Nephron progenitor cell (in vitro differentiated cells): Measurements from ENCODE around the gene FGD2.
A peak's percentile ranks its signal among the peaks of the same experiment; 100 is the strongest.

ENCODE experiments used
- DNase-seq: peaks from one replicate; pipeline ENCODE4 v3.0.0; 2021
- H3K27ac Mint-ChIP-seq: 2 replicates; pipeline ENCODE4 v1.8.0; 2021; ENCODE audit warnings: mild to moderate bottlenecking, moderate library complexity, mixed read lengths
- H3K27me3 Mint-ChIP-seq: 2 replicates; pipeline ENCODE4 v1.8.0; 2021; ENCODE audit warnings: mild to moderate bottlenecking, low read depth, mixed read lengths; ENCODE audit not compliant: poor library complexity
- H3K36me3 Mint-ChIP-seq: 2 replicates; pipeline ENCODE4 v1.8.0; 2021; ENCODE audit warnings: low read depth, mixed read lengths
- H3K4me1 Mint-ChIP-seq: 2 replicates; pipeline ENCODE4 v1.8.0; 2021; ENCODE audit warnings: mixed read lengths
- H3K4me3 Mint-ChIP-seq: 2 replicates; pipeline ENCODE4 v1.8.0; 2021; ENCODE audit warnings: mild to moderate bottlenecking, moderate library complexity, mixed read lengths
- H3K9me3 Mint-ChIP-seq: 2 replicates; pipeline ENCODE4 v1.8.0; 2021; ENCODE audit warnings: mild to moderate bottlenecking, moderate library complexity, mixed read lengths
- CTCF ChIP-seq: fragments of 200-600 bp; sonication (generic); IDR thresholded peaks from 2 replicates; pipeline ENCODE4 v1.5.0; 2021; ENCODE audit warnings: antibody characterized with exemption

Gene FGD2

DNA sequence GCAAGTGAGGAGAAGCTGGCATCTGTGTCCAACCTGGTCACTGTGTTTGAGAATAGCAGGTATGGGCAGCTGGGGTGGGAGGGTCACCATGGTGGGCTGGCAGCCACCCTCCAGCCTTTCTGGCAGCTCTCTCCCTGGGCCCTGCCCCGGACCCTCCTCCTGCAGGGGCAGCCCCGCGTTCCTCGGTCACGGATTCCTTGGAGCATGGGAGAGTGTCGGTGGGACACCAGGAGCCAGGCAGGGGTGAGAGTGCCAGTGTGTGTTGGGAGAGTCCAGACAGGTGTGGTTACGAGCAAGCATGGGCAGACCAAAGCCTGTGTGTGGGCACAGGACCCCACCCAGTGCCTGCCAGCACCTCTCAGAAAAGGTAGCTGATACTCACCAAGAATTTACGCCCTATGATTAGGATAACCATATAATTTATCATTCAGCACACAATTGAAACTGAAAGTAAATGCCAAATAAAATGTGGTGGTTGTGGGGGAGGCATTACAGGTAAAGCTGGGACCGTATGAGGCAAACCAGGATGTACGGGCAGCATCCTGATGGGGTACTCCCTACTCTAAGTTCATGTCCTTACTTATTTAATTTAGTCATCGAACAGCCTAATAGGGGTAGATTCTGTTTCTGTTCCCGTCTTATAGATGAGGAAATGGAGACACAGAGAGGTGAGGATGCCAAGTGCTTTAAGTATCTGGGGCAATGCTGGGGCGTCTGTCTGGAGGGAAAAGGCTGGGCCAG is 542 bp downstream of the FGD2 start:
- no peak for TF ChIP-seq CTCF
- peaks cover 38% of the 10 kb centered on the region for H3K4me1 Mint-ChIP-seq
- H3K4me3 Mint-ChIP-seq, result no peak overlapping the region
- no peak for DNase-seq
- no peaks in the 10 kb centered on the region for H3K36me3 Mint-ChIP-seq
- no peaks in the 10 kb centered on the region for H3K9me3 Mint-ChIP-seq
- H3K27me3 Mint-ChIP-seq, result peaks cover 27% of the 10 kb centered on the region
- no peak overlapping the region for H3K27ac Mint-ChIP-seq

DNA sequence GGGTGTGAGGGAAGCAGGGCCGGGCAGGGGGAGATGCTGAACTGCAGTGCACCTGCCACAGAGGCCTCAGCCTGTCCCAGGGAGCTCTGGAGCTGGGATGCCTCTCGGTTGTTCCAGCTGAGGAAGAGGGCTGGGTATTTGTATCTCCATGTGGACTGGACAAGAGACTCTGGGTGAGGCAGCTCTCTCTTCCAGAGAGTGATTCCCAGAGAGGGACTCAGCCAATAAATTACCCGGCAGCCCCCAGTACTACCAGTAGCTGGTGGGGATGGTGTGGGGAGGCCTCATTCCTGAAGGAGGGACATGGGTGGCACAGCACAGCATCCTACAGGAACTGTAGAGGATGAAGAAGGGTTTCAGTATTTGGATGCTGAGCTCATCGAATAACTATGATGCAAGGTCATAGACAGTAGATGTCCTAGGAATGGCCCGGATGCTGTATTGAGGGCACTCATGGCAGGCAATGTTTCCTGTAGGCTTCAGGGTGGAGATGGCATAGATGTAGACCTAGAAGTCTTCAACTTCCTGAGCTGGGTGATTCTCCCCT is 1.4 kb downstream of the FGD2 start:
- DNase-seq, result no peak
- Mint-ChIP-seq H3K4me1 (peaks cover 33% of the 10 kb centered on the region), H3K9me3 (no peaks in the 10 kb centered on the region), H3K36me3 (no peaks in the 10 kb centered on the region), H3K4me3 (no peak overlapping the region), H3K27ac (peak overlapping the region; percentile 23), H3K27me3 (peaks cover 29% of the 10 kb centered on the region)
- TF ChIP-seq CTCF, result no peak

- no peak overlapping the region for H3K27ac Mint-ChIP-seq
- H3K4me1 Mint-ChIP-seq, result peaks cover 27% of the 10 kb centered on the region
- no peaks in the 10 kb centered on the region for H3K36me3 Mint-ChIP-seq
- no peak overlapping the region for H3K4me3 Mint-ChIP-seq
- H3K27me3 Mint-ChIP-seq, result peaks cover 27% of the 10 kb centered on the region
- DNase-seq, result no peak
- H3K9me3 Mint-ChIP-seq, result no peaks in the 10 kb centered on the region
- no peak for TF ChIP-seq CTCF
Measured at GRCh38 chr6:37007340-37008043, 2.0 kb downstream of the FGD2 start.

DNA sequence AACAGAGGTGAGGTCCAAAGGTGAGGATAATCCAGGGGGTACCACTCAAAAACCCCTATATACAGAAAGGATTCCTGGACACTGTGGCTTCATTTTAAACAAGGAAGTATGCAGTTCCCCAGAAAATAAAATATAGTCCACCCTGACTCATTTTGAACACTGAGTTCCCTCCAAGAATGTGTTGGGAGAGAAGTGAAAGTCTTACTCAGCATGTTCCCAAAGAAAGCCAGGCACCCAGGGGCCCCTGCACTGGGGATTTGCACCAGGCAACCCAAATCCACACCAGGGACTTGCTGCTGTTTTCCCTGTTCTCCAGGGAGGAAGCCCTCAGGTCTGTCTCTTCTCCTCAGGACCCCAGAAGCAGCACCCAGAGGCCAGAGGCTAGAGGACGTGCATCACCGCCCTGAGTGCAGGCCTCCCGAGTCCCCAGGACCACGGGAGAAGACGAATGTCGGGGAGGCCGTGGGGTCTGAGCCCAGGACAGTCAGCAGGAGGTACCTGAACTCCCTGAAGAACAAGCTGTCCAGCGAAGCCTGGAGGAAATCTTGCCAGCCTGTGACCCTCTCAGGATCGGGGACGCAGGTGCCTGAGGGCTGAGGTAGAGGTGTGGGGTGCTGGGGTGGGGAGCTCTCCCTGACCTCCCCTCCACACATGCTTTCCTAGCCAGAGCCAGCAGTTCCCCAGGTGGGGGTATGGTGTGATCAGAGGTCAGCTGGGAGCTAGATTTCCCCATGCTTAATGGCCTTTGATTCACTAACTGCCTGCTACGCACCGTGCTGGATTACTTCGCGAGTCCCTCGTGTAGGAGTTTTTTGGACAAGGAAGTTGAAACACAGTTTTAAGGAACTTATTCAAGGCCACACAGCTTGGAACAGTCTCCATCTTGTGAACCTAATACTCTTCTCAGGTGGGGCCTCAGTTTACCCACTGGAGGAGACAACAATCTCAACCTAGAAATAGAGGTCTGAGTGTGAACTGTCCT is 3.3 kb downstream of the FGD2 start:
- TF ChIP-seq CTCF, result no peak
- H3K4me1 Mint-ChIP-seq, result peaks cover 19% of the 10 kb centered on the region
- H3K4me3 Mint-ChIP-seq, result no peak overlapping the region

DNA sequence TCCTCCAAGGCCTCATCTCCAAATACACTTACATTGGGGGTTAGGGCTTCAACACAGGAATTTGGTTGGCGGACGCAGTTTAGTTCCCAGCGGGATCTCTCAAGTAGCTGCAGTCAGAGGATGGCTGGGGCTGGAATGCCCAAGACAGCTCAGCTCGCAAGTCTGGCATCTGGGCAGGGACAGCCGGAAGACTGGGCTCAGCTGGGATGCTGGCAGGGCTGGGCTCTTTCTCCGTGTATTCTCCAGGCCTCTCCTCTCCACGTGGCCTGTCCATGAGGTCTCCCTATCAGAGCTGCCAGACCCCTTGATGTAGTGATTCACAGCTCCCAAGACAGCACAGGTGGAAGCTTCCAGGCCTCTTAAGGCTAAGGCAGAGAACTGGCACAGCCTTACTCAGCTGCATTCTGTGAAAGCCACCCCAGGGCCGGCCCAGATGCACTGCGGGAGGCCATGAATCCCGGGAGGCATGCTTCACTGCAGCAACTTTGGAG is 5.0 kb downstream of the FGD2 start:
- DNase-seq, result no peak
- H3K27me3 Mint-ChIP-seq, result peaks cover 21% of the 10 kb centered on the region
- H3K9me3 Mint-ChIP-seq, result no peaks in the 10 kb centered on the region
- H3K4me3 Mint-ChIP-seq, result no peak overlapping the region
- TF ChIP-seq CTCF, result no peak
- H3K36me3 Mint-ChIP-seq, result no peaks in the 10 kb centered on the region
- H3K4me1 Mint-ChIP-seq, result peaks cover 12% of the 10 kb centered on the region
- no peak overlapping the region for H3K27ac Mint-ChIP-seq

More for the DNA sequence above, 3.3 kb downstream of the FGD2 start:
- DNase-seq, result no peak
- no peaks in the 10 kb centered on the region for H3K9me3 Mint-ChIP-seq
- no peaks in the 10 kb centered on the region for H3K36me3 Mint-ChIP-seq
- H3K27me3 Mint-ChIP-seq, result peaks cover 25% of the 10 kb centered on the region
- H3K27ac Mint-ChIP-seq, result no peak overlapping the region
